GM21528 (cell line): ENCODE measurements around the gene SAMD13.
"Not testable (repeated sequence)": the region's sequence is repeated elsewhere in the genome, so short reads cannot be mapped to it uniquely, and the experiment has no call there.

Experiments
- ATAC-seq: cut with Tn5 transposase; IDR thresholded peaks from one replicate; pipeline ENCODE4 v1.9.1; 2021; ENCODE audit warnings: mild to moderate bottlenecking, moderate library complexity; ENCODE audit not compliant: unreplicated experiment, low FRiP score

The SAMD13 gene

DNA sequence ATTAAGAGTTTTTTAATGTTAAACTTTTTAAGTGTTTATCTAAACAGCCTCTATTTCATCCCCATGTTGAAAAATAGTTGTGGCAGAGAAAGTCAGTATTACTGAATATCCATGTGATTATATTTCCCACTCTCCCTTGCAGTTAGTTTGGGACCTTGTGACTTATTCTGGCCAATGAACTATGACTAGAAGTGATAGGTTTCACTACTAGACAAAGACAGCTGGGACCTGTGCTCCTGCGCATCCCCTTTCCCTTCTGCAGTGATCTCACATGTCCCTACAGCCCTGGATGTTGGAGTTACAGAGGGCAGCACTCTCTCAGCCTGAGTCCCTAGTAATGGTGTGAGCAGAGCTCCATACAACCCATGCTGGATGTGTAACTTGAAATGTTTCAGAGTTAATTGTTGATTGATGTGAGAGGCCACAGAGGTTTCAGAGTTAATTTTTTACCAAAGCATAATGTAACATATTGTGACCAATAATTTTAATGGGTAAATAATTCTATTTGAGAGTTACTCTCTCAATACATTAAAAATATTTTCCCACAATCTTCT lies 18.7 kb upstream of the SAMD13 start:
- no peak for ATAC-seq

DNA sequence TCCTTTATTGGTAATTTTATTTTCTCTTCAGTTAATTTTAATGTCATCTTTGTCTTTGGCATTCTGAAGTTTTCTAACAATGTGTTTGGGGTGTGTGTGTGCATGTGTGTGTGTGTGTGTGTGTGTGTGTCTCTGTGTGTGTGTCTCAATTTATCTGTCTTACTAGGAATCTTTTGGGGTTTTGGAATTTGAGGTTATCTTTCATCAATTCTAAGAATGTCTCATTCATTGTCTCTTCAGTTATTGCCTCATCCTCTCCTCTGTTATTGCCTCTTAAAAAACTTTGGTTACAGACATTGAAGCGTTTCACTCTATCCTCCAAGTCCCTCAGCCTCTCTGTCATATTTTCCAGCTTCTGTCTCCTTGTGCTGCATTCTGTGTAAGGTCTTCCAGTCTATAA lies 18.1 kb upstream of the SAMD13 start:
- no peak for ATAC-seq

DNA sequence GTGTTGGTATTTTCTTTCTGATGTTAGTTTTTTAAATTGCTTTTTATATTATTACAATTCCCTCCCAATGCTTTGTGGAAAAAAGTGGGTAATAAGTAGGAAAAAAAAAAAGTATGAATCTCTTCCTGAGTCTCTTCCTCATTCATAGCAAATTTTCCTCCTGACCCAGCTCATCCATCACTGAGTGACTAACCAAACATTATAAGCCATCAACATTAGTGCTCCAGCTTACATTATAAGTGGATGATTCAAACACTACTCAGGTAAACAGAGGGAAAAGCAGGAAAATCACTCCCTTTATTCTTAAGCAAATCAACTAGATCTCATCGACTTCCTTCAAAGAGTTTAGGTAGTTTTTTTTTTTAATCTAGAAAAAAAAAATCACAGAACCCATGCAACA lies 15.4 kb upstream of the SAMD13 start:
- ATAC-seq: no peak

DNA sequence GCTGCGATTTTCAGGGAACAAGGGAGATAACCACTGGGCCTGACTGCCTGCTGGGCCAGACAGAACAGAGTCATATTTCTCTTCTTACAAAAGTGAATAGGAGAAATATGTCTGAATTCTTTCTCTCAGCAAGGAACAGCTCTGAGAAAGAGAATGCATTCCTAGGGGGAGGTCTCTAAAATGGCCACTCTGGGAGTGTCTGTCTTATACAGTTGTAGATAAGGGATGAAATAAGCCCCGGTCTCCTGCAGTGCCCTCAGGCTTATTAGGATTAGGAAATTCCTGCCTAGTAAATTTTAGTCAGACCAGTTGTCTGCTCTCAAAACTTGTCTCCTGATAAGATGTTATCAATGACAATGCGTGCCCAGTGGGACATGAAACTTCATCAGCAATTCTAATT lies 14.1 kb upstream of the SAMD13 start:
- ATAC-seq: not testable (repeated sequence)

DNA sequence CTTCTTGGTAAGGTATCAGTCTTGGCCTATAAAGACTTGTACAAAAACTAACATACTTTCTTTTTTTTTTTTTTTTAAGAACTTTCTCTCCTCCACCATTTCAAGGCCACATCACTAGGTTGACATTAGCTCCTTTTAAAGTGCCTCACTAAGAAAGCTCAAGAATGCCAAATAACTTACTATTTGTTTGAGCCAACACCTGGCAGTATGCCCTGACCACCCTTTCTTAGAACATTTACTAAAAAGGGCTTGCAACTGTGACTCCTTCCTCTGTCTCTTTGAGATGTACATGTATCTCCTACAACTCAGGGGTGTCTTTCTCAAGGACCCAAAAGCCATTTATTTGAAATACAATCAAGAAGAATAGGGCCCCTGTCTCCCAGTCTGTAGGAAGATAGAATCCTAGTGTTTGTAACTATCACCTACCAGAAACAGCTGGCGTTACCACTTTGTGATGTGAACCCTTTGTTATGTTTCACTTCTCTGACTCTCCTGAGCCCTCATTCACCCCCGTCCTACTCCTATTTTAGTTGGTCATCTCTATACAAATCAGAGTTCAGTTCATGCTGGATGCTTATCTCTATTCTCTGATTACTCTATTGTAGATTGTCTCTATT lies 12.2 kb upstream of the SAMD13 start:
- no peak for ATAC-seq

DNA sequence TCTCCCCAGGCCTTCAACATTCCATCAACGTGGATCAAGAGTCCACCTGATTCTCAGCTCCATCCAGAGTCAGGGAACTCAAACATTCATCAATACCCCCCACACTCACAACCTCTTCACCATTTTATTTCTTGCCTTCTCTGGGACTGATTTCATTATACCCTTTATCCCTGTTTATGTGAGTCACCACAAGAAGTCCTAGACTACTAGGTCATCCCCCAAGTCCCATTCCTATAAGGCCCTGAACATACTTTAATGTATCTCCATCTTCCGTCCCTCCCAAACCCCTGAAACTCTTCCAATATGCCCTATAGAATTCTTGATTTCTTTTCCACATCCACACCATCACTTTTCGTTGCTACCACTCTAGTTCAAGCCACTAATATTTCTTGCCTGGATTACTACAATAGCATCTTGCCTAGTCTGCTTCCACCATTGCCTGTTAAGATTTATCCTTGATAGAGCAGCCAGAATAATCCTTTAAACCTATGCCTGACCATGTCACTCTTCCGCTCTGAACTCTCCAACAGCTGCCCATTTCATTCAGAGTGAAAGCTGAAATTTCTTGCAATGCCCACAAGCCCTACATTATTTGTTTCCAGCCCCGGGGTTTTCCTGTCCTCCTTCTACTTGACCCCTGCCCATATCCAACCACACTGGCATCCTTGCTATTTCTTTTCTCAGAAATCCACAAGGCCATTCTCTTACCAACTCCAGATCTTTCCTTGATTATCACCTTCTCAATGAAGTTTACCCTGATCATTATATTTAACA lies 9.4 kb upstream of the SAMD13 start:
- no peak for ATAC-seq

DNA sequence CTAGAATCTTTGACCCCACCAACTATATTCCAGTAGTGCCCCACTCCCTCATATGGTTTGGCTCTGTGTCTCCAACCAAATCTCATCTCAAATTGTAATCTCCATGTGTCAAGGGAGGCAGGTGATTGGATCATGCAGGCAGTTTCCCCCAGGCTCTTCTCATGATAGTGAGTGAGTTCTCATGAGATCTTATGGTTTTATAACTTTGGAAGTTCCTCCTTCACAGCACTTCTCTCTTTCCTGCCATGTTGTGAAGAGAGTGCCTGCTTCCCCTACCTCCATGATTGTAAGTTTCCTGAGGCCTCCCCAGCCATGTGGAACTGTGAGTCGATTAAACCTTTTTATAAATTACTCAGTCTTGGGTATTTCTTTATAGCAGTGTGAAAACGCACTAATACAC lies 7.7 kb upstream of the SAMD13 start:
- ATAC-seq: no peak

DNA sequence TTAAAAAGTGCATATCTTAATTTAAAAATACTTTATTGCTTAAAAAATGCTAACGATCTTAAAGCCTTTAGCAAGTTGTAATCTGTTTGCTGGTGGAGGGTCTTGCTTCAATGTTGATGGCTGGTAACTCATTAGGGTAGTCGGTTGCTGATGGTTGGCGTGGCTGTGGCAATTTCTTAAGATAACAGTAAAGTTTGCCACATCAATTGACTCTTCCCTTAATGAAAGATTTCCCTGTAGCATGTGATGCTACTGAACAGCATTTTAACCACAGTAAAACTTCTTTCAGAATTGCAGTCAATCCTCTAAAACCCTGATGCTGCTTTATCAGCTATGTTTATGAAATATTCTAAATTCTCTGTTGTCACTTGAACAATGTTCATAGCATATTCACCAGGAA lies 6.8 kb upstream of the SAMD13 start:
- no peak for ATAC-seq

DNA sequence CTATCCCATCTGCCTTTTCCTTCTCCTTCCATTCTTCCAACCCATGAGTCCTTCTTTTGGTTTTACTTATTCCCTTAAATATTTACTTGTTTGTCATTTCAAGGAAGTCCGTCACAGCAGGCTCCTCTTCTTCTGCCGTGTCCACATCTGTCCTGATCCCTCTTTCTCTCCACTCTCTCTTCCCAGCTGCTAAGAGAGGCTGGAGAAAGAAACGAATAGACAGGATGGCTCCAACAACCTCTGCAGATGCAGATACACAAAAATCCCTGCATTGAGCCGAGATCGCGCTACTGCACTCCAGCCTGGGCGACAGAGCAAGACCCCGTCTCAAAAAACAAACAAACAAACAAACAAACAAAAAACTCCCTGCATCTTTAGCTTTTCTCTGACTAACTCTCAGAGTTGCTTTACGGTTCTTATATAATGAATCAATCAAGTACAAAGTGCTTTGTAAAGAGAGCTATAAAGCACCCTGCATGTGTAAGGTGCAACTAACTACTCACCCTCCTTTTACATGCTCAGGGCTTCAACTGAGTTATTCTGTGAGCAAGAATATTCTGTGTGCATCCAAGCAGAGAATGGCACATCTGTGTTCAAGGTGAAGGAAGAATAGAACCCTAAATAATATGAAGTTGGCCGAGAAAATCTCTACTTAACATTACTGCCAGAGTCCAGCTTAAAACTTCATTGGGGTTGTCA lies 3.8 kb upstream of the SAMD13 start:
- ATAC-seq: no peak

DNA sequence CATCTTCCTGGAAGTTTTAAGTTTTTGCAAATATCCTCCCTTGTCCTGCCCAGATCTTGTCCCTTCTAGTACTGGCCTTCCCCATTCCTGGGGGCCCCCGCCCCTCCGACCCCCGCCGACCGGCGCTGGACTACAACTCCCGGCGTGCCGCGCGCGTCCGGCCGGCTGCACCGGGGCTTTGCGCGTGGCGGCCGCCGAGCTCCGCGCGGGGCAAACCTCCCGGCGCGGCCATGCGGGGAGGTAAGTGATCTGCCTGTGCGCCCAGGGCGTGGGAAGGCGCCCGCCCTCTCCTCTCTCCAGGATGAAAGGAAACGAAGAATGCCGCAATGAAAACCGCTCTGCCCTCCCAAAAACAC lies 3.2 kb upstream of the SAMD13 start:
- peak; percentile 83 for ATAC-seq

DNA sequence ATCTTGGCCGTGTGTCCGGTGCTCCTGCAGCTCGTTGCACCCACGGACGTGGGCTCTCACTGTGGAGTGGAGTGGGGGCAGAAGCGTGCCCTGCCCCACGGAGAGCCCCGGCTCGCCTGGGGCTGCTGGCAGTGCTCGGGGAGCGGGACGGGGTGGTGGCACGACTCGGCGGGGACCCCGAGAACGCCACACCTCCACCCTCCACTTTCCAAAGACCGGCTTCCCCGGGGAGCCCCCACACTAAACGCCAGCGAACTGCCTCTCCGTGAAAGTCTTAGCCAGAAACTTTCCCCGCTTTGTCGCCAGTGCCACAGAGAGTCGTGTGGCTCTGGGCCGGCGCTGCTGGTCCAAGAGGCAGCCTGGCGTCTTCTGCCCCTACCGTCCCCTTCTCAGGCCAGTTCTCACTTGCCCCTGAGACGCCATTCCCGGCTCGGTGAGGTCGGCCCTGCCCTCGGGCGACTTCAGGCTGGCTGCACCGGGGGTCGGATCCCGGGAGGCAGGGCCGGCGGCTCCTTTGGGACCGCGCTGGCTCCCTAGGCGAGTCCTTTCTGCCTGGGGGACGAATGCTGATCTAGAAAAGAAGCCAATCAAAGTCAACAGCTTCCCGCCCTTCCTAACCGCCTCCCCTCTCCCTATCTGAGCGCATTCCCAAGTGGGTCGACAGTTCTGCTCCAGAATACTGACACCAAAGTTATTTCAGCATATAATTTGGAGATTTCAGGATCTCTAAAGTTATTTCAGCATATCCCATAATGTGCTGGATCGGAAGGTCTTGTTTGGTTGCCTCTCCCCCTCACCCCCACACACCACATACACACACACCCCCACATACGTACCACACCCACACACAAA lies 2.6 kb upstream of the SAMD13 start:
- ATAC-seq: peak; percentile 52

DNA sequence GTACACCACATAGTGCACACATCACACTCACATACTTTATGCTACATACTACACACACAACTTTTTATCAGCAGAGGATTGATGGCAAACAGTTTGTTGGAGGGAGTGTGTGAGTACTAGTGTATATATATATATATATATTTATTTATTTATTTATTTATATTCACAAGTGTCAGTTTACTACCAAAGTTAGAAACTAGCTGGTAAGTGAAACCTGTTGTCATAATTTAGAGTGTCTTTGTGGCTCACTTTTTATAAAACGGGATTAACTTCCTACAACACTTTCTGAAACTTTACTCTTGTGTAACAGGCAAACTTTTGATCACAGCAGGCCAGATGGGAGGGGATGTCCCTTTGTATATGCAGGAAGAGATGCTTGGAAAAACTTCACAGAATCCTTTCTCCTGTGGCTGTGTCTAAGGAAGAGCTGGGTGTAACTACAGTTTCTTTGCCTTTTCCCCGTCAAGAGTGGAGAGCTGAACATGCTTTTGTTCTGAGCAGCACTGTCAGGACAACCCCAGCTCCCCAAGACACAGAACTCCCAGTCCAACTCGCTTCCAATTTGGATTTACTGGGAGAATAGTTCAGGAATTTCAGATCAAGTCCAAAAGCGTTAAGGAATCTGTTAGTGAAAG lies 1.9 kb upstream of the SAMD13 start:
- no peak for ATAC-seq

DNA sequence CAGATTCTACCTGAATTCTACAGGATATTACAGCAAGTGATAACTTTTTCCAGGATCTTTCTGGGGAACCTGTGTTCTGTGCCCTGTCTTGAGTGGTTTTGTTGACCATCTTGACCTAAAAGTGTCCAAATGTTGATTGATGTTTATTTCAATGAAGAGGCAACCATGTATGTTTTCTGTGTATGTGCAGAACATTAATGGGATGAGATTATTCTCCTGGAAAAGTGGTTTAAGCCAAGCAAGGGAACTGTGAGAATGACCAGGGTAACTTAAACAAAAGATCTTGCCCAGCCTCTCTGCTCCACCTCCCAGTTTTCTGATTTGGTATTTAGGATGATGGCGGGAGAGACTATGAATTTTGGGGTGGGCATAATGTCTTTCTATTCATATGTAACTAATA lies 1.0 kb upstream of the SAMD13 start:
- ATAC-seq: no peak

DNA sequence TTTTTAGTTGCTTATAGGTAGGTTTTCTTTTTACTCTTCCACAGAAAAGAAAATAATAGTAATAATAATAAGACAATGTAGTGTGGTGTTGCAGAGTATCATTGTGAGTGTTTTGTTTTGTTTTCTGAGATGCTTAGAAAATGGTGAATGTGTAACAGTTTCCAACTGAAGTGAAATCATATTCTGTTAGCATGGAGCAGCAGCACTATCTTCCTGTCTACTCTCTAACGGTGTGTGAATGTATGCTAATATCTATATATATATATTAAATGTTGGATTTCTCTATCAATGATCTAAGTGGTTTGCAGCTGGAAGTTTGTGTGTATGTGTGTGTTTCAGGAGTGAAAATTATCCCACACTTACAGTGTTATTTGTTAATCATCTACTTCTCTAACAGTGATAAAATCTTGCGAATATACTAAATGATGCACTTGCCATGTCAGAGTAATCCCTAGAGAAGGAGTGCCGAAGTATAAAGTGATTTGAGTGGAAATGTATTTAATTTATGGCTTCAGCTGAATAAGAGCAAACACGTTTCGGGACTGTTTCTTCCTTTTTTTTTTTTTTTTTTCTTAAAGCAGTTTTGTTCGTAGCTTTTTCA lies 377 bp downstream of the SAMD13 start:
- ATAC-seq: no peak

DNA sequence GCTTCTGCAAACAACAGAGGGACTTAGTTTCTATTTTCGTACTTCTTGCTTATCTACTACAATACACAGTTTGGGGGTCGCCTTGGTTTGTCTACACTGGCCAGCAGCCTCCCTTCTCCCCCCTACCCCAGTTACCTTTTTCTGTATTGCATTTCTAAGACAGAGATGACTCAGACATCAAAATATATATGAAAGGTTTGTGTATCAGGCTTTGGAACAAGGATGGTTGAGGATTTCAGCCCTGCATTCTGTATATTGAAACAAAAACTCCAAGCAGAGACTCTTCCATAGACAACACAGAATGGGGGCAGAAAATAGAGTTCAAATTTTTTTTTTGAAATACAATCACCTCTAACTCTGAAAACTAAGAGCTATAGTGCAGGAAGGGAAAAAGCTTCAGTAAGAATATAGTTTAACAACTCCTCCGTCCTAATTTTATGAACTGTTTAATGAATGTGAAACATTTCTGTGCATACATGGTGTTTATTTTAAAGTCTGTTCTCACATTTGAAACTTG lies 1.9 kb downstream of the SAMD13 start:
- ATAC-seq: no peak

DNA sequence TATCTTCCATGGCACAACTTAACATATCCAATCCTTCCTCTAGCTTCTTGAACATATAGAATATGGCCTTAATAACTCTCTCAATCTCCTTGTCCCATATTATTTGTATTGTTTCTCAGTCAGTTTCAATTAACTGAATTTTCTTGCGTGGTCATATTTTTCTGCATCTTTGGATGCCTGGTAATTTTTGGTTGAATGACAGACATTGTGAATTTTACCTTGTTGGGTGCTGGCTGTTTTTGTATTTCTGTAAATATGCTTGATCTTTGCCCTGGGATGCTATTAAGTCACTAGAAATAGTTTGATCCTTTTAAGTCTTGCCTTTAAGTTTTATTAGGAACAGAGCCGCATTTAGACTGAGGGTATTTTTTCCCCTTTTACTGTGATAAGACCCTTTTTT lies 5.9 kb downstream of the SAMD13 start:
- ATAC-seq: no peak

DNA sequence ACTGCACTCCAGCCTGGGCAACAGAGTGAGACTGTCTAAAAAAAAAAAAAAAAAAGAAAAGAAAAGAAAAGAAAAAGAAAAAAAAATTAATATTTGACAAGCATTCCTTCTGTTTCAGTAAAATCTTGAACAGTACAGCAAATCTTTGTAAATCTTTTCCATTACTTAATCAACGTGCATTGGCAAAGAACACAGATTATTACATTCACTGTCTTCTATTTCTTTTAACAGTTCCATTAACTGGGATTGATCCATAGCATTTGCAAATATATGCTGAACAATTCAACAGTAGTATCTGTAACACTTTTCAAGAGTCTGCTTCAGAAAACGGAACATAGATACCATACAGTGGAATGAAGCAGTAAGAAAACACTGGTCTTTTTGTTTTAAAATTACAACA lies 9.8 kb downstream of the SAMD13 start:
- no peak for ATAC-seq

DNA sequence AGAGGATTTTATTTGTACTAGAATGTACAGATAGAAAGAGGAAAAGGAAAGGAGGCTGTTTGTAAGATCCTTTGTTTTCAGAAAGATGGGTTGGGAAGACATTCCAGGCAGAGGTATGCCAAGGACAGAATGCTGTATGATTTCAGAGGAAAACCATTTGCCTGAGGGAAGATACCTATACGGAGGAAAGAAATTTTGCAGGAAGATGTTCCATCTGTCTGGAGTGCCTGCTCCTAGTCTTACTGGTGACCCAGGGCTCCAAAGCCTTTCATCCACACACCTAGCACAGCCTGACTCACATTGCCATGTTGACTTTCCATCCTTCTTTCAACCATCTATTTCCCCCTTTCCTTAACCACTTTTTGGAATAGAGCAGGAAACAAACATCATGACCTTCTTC lies 18.2 kb downstream of the SAMD13 start:
- ATAC-seq: no peak

DNA sequence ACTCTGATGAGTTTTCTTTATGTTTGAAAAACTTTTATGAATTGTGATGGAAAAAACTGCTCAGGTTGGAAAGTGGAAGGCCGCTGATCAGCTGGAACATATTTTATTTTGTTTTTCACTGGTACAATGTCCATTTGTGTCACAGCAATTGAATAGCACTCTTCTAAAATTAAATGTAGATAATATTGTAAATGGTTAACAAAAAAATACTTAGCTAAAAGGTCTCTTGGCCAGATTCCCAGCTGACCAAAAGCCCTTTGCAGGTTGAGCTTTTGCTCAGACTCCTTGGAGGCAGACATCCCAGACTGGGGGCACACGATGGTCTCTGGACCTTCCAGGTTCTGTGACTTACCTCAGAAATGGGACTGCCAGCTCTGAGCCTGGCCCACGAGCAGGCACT lies 26.3 kb downstream of the SAMD13 start:
- no peak for ATAC-seq
